ENCODE results near the gene ADAM19. TPM values are rescaled to one million over a fixed set of nuclear protein-coding genes. Genes with fewer than 3 reads are reported as not detected.
"Not testable (repeated sequence)": the region's sequence is repeated elsewhere in the genome, so short reads cannot be mapped to it uniquely, and the experiment has no call there.

ADAM19 gene
- total RNA-seq, 8 experiments from 2014 or later, result 7.8 to 38.9 (median 17.7) TPM

- ATAC-seq (replicated peaks in 6 of 8), result peak in 1 of 8 experiments; percentile 13
- in situ Hi-C loops (cut with MboI; ENCODE audit: low pct_unique_long_range_greater_than_20kb in 2 of 9, low sequenced_read_pairs in 9 of 9, unreplicated experiment in 9 of 9), result no loop called here
- Histone ChIP-seq H3K27ac (no peak overlapping the region), H3K4me3 (no peak overlapping the region), H3K4me1 (replicated peaks in 1 of 2) (peaks cover 8 to 11% of the 10 kb centered on the region in 2 donors)
- WGBS, 10 experiments, result 44 to 95% (median 90%) methylated on average over 2 to 11 of the region's 13 CpGs; no CpG with 5 or more reads in 5 of the 10 experiments
Observed at GRCh38 chr5:157447201-157447637, 128.4 kb downstream of the ADAM19 start.

DNA sequence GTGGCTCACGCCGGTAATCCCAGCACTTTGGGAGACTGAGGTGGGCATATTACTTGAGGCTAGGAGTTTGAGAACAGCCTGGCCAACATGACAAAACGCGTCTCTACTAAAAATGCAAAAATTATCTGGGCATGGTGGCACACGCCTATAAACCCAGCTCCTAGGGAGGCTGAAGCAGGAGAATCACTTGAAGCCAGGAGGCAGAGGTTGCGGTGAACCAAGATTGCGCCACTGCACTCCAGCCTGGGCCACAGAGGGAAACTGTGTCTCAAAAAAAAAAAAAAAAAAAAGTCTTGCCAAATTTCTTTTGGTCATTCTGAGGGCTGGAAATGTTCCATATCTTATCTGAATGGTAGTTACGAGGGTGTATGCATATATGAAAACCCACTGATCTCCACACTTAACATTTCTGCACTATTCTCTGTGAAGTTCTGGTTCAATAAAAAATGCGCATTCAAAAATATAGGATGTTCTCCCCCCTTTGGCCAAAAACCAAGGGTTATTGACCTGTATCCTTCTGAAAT lies 129.1 kb downstream of the ADAM19 start:
- Histone ChIP-seq H3K4me3 (no peak overlapping the region), H3K4me1 (replicated peaks in 1 of 2) (peaks cover 8 to 11% of the 10 kb centered on the region in 2 donors), H3K27ac (no peak overlapping the region)
- in situ Hi-C loops (cut with MboI; ENCODE audit: low pct_unique_long_range_greater_than_20kb in 2 of 9, low sequenced_read_pairs in 9 of 9, unreplicated experiment in 9 of 9), result no loop called here
- WGBS, 10 experiments, result 0 to 100% (median 93%) methylated on average over 1 to 9 of the region's 9 CpGs; no CpG with 5 or more reads in 1 of the 10 experiments
- ATAC-seq (replicated peaks in 6 of 8), result peak in 1 of 8 experiments; percentile 21

GRCh38 chr5:157445745-157446411 lies 129.7 kb downstream of the ADAM19 start:
- peak in 3 of 8 experiments; percentile 37 to 77 (median 64) for ATAC-seq (replicated peaks in 6 of 8)
- in situ Hi-C loops (cut with MboI; ENCODE audit: low pct_unique_long_range_greater_than_20kb in 2 of 9, low sequenced_read_pairs in 9 of 9, unreplicated experiment in 9 of 9), result no loop called here
- H3K27ac ChIP-seq, result no peak overlapping the region
- H3K4me1 ChIP-seq (replicated peaks in 1 of 2), result peaks cover 8 to 11% of the 10 kb centered on the region in 2 donors
- no peak overlapping the region for H3K4me3 ChIP-seq
- WGBS, 10 experiments, result 0 to 100% (median 82%) methylated on average over 1 to 5 of the region's 5 CpGs; no CpG with 5 or more reads in 1 of the 10 experiments

- Histone ChIP-seq H3K4me1 (replicated peaks in 1 of 2) (peaks cover 8 to 11% of the 10 kb centered on the region in 2 donors), H3K4me3 (no peak overlapping the region), H3K27ac (no peak overlapping the region)
- ATAC-seq (replicated peaks in 6 of 8), result no peak
- in situ Hi-C loops (cut with MboI; ENCODE audit: low pct_unique_long_range_greater_than_20kb in 2 of 9, low sequenced_read_pairs in 9 of 9, unreplicated experiment in 9 of 9), result no loop called here
- WGBS, 10 experiments, result 47 to 100% (median 71%) methylated on average over 2 to 4 of the region's 4 CpGs; no CpG with 5 or more reads in 3 of the 10 experiments
Observed at GRCh38 chr5:157444224-157444623, 131.4 kb downstream of the ADAM19 start.

DNA sequence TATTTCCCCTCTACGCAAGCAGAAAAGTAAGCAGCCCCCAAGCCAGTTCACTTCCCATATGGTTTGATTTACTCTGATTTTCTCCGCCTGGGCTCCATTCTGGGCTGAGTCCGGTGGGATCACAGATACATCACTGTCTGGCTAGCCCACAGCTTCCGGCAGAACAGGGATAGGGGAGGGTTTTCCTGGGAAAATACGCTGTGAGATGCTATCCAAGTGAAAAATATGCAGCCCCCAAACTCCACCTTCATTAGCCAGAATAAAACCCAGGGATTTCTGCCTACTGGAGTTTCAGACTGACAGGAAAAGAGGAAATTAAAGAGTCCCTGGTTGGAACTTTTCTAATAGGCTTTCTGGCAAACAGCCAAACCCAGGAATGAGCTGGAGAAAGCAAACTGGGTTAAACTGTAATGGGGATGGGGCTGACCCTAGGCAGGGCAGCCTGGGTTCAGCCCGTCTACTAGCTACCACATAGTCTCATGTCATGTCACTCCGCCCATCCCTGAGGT lies 132.5 kb downstream of the ADAM19 start:
- H3K27ac ChIP-seq, result no peak overlapping the region
- WGBS, 10 experiments, result 0 to 86% (median 46%) methylated on average over 1 to 6 of the region's 7 CpGs; no CpG with 5 or more reads in 2 of the 10 experiments
- H3K4me1 ChIP-seq (replicated peaks in 1 of 2), result peaks cover 8 to 11% of the 10 kb centered on the region in 2 donors
- in situ Hi-C loops (cut with MboI; ENCODE audit: low pct_unique_long_range_greater_than_20kb in 2 of 9, low sequenced_read_pairs in 9 of 9, unreplicated experiment in 9 of 9), result no loop called here
- ATAC-seq (replicated peaks in 6 of 8), result peak in 7 of 8 experiments; percentile 17 to 89 (median 67)
- no peak overlapping the region for H3K4me3 ChIP-seq

GRCh38 chr5:157434096-157434495 lies 141.5 kb downstream of the ADAM19 start:
- ATAC-seq (replicated peaks in 6 of 8), result no peak
- no peak overlapping the region for H3K27ac ChIP-seq
- 72 to 100% (median 96%) methylated on average over 2 to 3 of the region's 4 CpGs; no CpG with 5 or more reads in 4 of the 10 experiments for WGBS, 10 experiments
- H3K4me1 ChIP-seq (replicated peaks in 1 of 2), result no peaks in the 10 kb centered on the region
- in situ Hi-C loops (cut with MboI; ENCODE audit: low pct_unique_long_range_greater_than_20kb in 2 of 9, low sequenced_read_pairs in 9 of 9, unreplicated experiment in 9 of 9), result no loop called here
- no peak overlapping the region for H3K4me3 ChIP-seq

DNA sequence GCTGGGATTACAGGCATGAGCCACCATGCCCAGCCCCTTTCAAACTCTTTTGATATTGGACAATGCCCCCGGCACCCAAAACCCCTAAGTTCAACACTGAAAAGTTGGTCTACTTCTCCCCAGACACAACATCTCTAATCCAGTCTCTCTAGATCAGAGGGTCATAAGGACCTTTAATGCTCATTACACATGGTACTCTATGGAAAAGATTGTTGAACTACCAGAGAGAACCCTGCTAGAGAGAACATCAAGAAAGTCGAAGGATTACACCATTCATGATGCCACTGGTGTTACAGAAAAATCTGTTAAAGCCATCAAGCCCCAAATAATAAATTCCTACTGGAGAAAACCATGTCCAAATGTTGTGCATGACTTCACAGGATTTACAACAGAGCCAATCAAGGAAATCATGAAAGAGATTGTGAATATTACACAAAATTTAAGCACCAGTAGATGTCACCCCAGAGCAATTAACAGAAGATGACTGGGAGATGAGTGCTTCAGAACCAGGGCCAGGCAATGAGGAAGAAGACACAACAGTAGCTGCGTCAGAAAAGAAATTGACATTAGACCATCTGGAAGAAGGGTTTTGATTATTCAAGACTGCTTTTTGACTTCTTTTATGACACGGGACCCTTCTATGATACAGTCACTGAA lies 143.9 kb downstream of the ADAM19 start:
- H3K27ac ChIP-seq, result no peak overlapping the region
- ATAC-seq (replicated peaks in 6 of 8), result peak; percentile 21 to 99 (median 64)
- no peak overlapping the region for H3K4me3 ChIP-seq
- no peaks in the 10 kb centered on the region for H3K4me1 ChIP-seq (replicated peaks in 1 of 2)
- 0 to 80% (median 34%) methylated on average over 1 to 4 of the region's 4 CpGs; no CpG with 5 or more reads in 2 of the 10 experiments for WGBS, 10 experiments
- in situ Hi-C loops (cut with MboI; ENCODE audit: low pct_unique_long_range_greater_than_20kb in 2 of 9, low sequenced_read_pairs in 9 of 9, unreplicated experiment in 9 of 9), result no loop called here

DNA sequence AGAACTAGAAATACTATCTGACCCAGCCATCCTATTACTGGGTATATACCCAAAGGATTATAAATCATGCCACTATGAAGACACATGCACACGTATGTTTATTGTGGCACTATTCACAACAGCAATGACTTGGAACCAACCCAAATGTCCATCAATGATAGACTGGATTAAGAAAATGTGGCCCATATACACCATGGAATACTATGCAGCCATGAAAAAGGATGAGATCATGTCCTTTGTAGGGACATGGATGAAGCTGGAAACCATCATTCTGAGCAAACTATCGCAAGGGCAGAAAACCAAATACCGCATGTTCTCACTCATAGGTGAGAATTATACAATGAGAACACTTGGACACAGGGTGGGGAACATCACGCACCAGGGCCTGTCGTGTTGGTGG lies 145.7 kb downstream of the ADAM19 start:
- ATAC-seq (replicated peaks in 6 of 8); H3K27ac ChIP-seq; H3K4me1 ChIP-seq (replicated peaks in 1 of 2); in situ Hi-C loops (cut with MboI; ENCODE audit: low pct_unique_long_range_greater_than_20kb in 2 of 9, low sequenced_read_pairs in 9 of 9, unreplicated experiment in 9 of 9); H3K4me3 ChIP-seq: not testable (repeated sequence)
- WGBS, 10 experiments, result 70 to 100% (median 84%) methylated on average over 1 to 5 of the region's 5 CpGs; no CpG with 5 or more reads in 5 of the 10 experiments

Other genes with a start within 250 kb of the ADAM19 start
- gene NIPAL4, start 115.6 kb downstream of the ADAM19 start, total RNA-seq, result 1 to 10 TPM in 3 of 8 experiments, under 1 TPM in 5; 0.16 to 5.9 (median 0.62) TPM
- under 1 TPM in 6 of 8 experiments, not detected in 2; 0.09 to 0.33 (median 0.21) TPM for gene SOX30, start 76.7 kb upstream of the ADAM19 start, total RNA-seq
- gene C5orf52, start 95.8 kb upstream of the ADAM19 start, total RNA-seq, result 1 to 10 TPM in 1 of 8 experiments, under 1 TPM in 1, not detected in 6; 0.56 to 1.2 TPM
- gene THG1L, start 155.6 kb upstream of the ADAM19 start, total RNA-seq, result 10 to 100 TPM in 5 of 8 experiments, 1 to 10 TPM in 3; 8.1 to 27.8 (median 12.1) TPM
- 10 to 100 TPM in 4 of 8 experiments, 1 to 10 TPM in 4; 2.0 to 22.2 (median 11.4) TPM for gene LSM11, start 167.9 kb upstream of the ADAM19 start, total RNA-seq